Thyroid gland (tissue), 4 donors: ENCODE measurements around the gene SAE1. TPM values are rescaled to one million over a fixed set of nuclear protein-coding genes. Genes with fewer than 3 reads are reported as not detected.

Experiments
- DNase-seq, 2 donors: peaks; one replicate each; pipeline ENCODE4 v3.0.0-alpha.2; 2019
- H3K27ac ChIP-seq, 3 donors: fragments of 200-600 bp; sonication (generic); 1 replicate in 2 of 3; 2 replicates in 1 of 3; pipeline ENCODE4 v1.5.1; 2016 to 2019; ENCODE audit warnings: mild to moderate bottlenecking in 1 of 3, moderate library complexity in 1 of 3
- H3K27me3 ChIP-seq: fragments of 200-600 bp; sonication (generic); one replicate; pipeline ENCODE4 v1.5.1; 2019
- H3K36me3 ChIP-seq, 2 donors: fragments of 200-600 bp; sonication (generic); one replicate each; pipeline ENCODE4 v1.5.1; 2016 to 2019
- H3K4me1 ChIP-seq, 2 donors: fragments of 200-600 bp; sonication (generic); one replicate each; pipeline ENCODE4 v1.5.1; 2017 to 2019
- H3K4me3 ChIP-seq, 3 donors: fragments of 200-600 bp; sonication (generic); replicated peaks in 1 of 3; 1 replicate in 2 of 3; 2 replicates in 1 of 3; pipeline ENCODE4 v1.5.1; 2016; ENCODE audit warnings: mild to moderate bottlenecking in 1 of 3
- H3K9me3 ChIP-seq: fragments of 200-600 bp; sonication (generic); one replicate; pipeline ENCODE4 v1.5.1; 2017
- CTCF ChIP-seq, 6 experiments: fragments of 200-600 bp in 3 of 6; fragments of 450-650 bp in 3 of 6; sonication (generic) in 3 of 6; IDR thresholded peaks; one replicate each; pipeline ENCODE4 v1.5.1; 2016 to 2019; ENCODE audit warnings: antibody characterized with exemption in 6 of 6, mild to moderate bottlenecking in 2 of 6, inconsistent platforms in 1 of 6, moderate library complexity in 1 of 6
- POLR2A ChIP-seq, 2 donors: fragments of 450-650 bp; IDR thresholded peaks; one replicate each; pipeline ENCODE4 v1.6.1; 2017; ENCODE audit warnings: antibody characterized with exemption in 2 of 2, mild to moderate bottlenecking in 2 of 2, moderate library complexity in 1 of 2
- WGBS, 2 donors: methylation state at CpG; one replicate each; pipeline ENCODE4 v1.1.5; 2017; 5-methylcytosine and 5-hydroxymethylcytosine counted together
- intact Hi-C: fragments of 100-400 bp; cut with DNase I; formaldehyde crosslinking; loops from one replicate; pipeline ENCODE4 v1.15.1; 2023
- total RNA-seq, 4 donors: library from RNA; depleted of rRNA; stranded (reverse); fragments of >200 nt; gene quantifications; one replicate each; pipeline ENCODE4 v1.2.3, GENCODE V29; 2016

The SAE1 gene
- total RNA-seq, 4 donors from 2014 or later, result 79.5 to 119 (median 103) TPM

GRCh38 chr19:47105874-47106273 lies 24.8 kb upstream of the SAE1 start:
- no peak for TF ChIP-seq POLR2A (IDR thresholded peaks at IDR 0.05)
- TF ChIP-seq CTCF (IDR thresholded peaks at IDR 0.05), result no peak
- no peaks in the 10 kb centered on the region for H3K27me3 ChIP-seq
- peak overlapping the region; percentile 5 to 100 (median 40) for H3K27ac ChIP-seq
- 50 to 58% methylated on average over 1 to 2 of the region's 2 CpGs for WGBS, 2 donors
- no peak for DNase-seq
- peaks cover 64 to 68% of the 10 kb centered on the region in 2 donors for H3K4me1 ChIP-seq
- H3K4me3 ChIP-seq, result no peak overlapping the region
- H3K36me3 ChIP-seq, result no peaks in the 10 kb centered on the region
- intact Hi-C loops, result no loop called here
- no peaks in the 10 kb centered on the region for H3K9me3 ChIP-seq

- no peak for DNase-seq
- H3K4me1 ChIP-seq, result peaks cover 60 to 64% of the 10 kb centered on the region in 2 donors
- TF ChIP-seq CTCF (IDR thresholded peaks at IDR 0.05), result no peak
- TF ChIP-seq POLR2A (IDR thresholded peaks at IDR 0.05), result no peak
- intact Hi-C loops, result no loop called here
- peak overlapping the region; percentile 17 to 100 (median 40) for H3K27ac ChIP-seq
- 70 to 75% methylated on average over 2 of the region's 2 CpGs for WGBS, 2 donors
- H3K9me3 ChIP-seq, result no peaks in the 10 kb centered on the region
- no peaks in the 10 kb centered on the region for H3K27me3 ChIP-seq
- no peaks in the 10 kb centered on the region for H3K36me3 ChIP-seq
- H3K4me3 ChIP-seq, result no peak overlapping the region
Observed at GRCh38 chr19:47106821-47107201, 23.8 kb upstream of the SAE1 start.

GRCh38 chr19:47107202-47107952 lies 23.3 kb upstream of the SAE1 start:
- intact Hi-C loops, result no loop called here
- Histone ChIP-seq H3K27ac (peak overlapping the region; percentile 29 to 100 (median 40)), H3K27me3 (no peaks in the 10 kb centered on the region), H3K4me3 (no peak overlapping the region), H3K36me3 (no peaks in the 10 kb centered on the region), H3K4me1 (peaks cover 55 to 59% of the 10 kb centered on the region in 2 donors), H3K9me3 (no peaks in the 10 kb centered on the region)
- TF ChIP-seq CTCF (IDR thresholded peaks at IDR 0.05) (no peak), POLR2A (IDR thresholded peaks at IDR 0.05) (no peak)
- WGBS, 2 donors, result 48 to 56% methylated on average over 9 of the region's 9 CpGs
- no peak for DNase-seq

GRCh38 chr19:47107953-47108746 lies 22.5 kb upstream of the SAE1 start:
- H3K4me1 ChIP-seq, result peaks cover 49 to 51% of the 10 kb centered on the region in 2 donors
- peak; percentile 24 to 30 for DNase-seq
- TF ChIP-seq POLR2A (IDR thresholded peaks at IDR 0.05), result peak in 1 of 2 donors; percentile 5
- TF ChIP-seq CTCF (IDR thresholded peaks at IDR 0.05), result no peak
- H3K4me3 ChIP-seq, result no peak overlapping the region
- H3K27me3 ChIP-seq, result no peaks in the 10 kb centered on the region
- WGBS, 2 donors, result 57 to 61% methylated on average over 9 of the region's 9 CpGs
- H3K27ac ChIP-seq, result peak overlapping the region; percentile 29 to 100 (median 40)
- no peaks in the 10 kb centered on the region for H3K36me3 ChIP-seq
- intact Hi-C loops, result no loop called here
- no peaks in the 10 kb centered on the region for H3K9me3 ChIP-seq

- peak overlapping the region; percentile 99 to 100 (median 100) for H3K27ac ChIP-seq
- no peak overlapping the region for H3K4me3 ChIP-seq
- no peaks in the 10 kb centered on the region for H3K27me3 ChIP-seq
- intact Hi-C loops, result no loop called here
- no peaks in the 10 kb centered on the region for H3K9me3 ChIP-seq
- DNase-seq, result no peak
- H3K36me3 ChIP-seq, result no peaks in the 10 kb centered on the region
- peaks cover 46 to 50% of the 10 kb centered on the region in 2 donors for H3K4me1 ChIP-seq
- TF ChIP-seq CTCF (IDR thresholded peaks at IDR 0.05) (no peak), POLR2A (IDR thresholded peaks at IDR 0.05) (no peak)
- WGBS, 2 donors, result 47 to 59% methylated on average over 2 of the region's 2 CpGs
Observed at GRCh38 chr19:47109177-47109540, 21.5 kb upstream of the SAE1 start.
